Calu3 (cell line): ENCODE measurements around the gene CCNI. TPM values are rescaled to one million over a fixed set of nuclear protein-coding genes. Genes with fewer than 3 reads are reported as not detected.

Experiments
- BruUV-seq: library from RNA; stranded (reverse); fragments of 400-500 nt; replicated peaks from 2 replicates; lab custom pipeline; 2021; lab: Mats Ljungman, UMichigan
- CTCF ChIA-PET: fragments of 300-600 bp; sonication (Branson Sonifier 250); formaldehyde crosslinking; loops from one replicate; lab custom pipeline; 2022; ENCODE audit warnings: antibody characterized with exemption; lab: Charles Lee
- DNase-seq: peaks from one replicate; pipeline ENCODE4 v3.0.0; 2022
- H3K27ac Mint-ChIP-seq: one replicate; pipeline ENCODE4 v1.8.0; 2022; ENCODE audit warnings: mixed read lengths; ENCODE audit not compliant: unreplicated experiment
- H3K27me3 Mint-ChIP-seq: one replicate; pipeline ENCODE4 v1.8.0; 2022; ENCODE audit warnings: mixed read lengths; ENCODE audit not compliant: unreplicated experiment
- H3K36me3 Mint-ChIP-seq: one replicate; pipeline ENCODE4 v1.8.0; 2022; ENCODE audit warnings: mild to moderate bottlenecking, moderate library complexity, mixed read lengths; ENCODE audit not compliant: insufficient read depth, unreplicated experiment
- H3K4me1 Mint-ChIP-seq: one replicate; pipeline ENCODE4 v1.8.0; 2022; ENCODE audit warnings: mild to moderate bottlenecking, low read depth, mixed read lengths; ENCODE audit not compliant: unreplicated experiment
- H3K4me3 Mint-ChIP-seq: one replicate; pipeline ENCODE4 v1.8.0; 2022; ENCODE audit warnings: mild to moderate bottlenecking, low read depth, moderate library complexity, mixed read lengths; ENCODE audit not compliant: unreplicated experiment
- H3K9me3 Mint-ChIP-seq: one replicate; pipeline ENCODE4 v1.8.0; 2022; ENCODE audit warnings: low read depth, mixed read lengths; ENCODE audit not compliant: unreplicated experiment
- intact Hi-C: fragments of 100-400 bp; cut with micrococcal nuclease; formaldehyde crosslinking; loops from one replicate; pipeline ENCODE4 v1.10.0; 2022; ENCODE audit not compliant: unreplicated experiment
- total RNA-seq: library from RNA; stranded (reverse); gene quantifications from 2 replicates; pipeline ENCODE4 v1.2.3, GENCODE V29; 2022
- TF ChIP-seq, protein P1 (sequence below): fragments of 200-600 bp; IDR thresholded peaks from one replicate; pipeline ENCODE4 v1.8.0; 2022; ENCODE audit warnings: antibody characterized with exemption; ENCODE audit not compliant: unreplicated experiment

Gene CCNI
- total RNA-seq, 1 experiment from 2014 or later: 136 TPM

- Mint-ChIP-seq H3K27ac (no peak overlapping the region), H3K4me1 (peaks cover 19% of the 10 kb centered on the region), H3K36me3 (no peaks in the 10 kb centered on the region), H3K27me3 (no peaks in the 10 kb centered on the region), H3K9me3 (no peaks in the 10 kb centered on the region), H3K4me3 (no peak overlapping the region)
- intact Hi-C loops: no loop called here
- no peak for DNase-seq
- CTCF ChIA-PET: no interaction called here
- TF ChIP-seq, protein P1, sequence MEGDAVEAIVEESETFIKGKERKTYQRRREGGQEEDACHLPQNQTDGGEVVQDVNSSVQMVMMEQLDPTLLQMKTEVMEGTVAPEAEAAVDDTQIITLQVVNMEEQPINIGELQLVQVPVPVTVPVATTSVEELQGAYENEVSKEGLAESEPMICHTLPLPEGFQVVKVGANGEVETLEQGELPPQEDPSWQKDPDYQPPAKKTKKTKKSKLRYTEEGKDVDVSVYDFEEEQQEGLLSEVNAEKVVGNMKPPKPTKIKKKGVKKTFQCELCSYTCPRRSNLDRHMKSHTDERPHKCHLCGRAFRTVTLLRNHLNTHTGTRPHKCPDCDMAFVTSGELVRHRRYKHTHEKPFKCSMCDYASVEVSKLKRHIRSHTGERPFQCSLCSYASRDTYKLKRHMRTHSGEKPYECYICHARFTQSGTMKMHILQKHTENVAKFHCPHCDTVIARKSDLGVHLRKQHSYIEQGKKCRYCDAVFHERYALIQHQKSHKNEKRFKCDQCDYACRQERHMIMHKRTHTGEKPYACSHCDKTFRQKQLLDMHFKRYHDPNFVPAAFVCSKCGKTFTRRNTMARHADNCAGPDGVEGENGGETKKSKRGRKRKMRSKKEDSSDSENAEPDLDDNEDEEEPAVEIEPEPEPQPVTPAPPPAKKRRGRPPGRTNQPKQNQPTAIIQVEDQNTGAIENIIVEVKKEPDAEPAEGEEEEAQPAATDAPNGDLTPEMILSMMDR: no peak
- no TSS peak for BruUV-seq
Observed at GRCh38 chr4:77003400-77003799, 72.4 kb downstream of the CCNI start.

DNA sequence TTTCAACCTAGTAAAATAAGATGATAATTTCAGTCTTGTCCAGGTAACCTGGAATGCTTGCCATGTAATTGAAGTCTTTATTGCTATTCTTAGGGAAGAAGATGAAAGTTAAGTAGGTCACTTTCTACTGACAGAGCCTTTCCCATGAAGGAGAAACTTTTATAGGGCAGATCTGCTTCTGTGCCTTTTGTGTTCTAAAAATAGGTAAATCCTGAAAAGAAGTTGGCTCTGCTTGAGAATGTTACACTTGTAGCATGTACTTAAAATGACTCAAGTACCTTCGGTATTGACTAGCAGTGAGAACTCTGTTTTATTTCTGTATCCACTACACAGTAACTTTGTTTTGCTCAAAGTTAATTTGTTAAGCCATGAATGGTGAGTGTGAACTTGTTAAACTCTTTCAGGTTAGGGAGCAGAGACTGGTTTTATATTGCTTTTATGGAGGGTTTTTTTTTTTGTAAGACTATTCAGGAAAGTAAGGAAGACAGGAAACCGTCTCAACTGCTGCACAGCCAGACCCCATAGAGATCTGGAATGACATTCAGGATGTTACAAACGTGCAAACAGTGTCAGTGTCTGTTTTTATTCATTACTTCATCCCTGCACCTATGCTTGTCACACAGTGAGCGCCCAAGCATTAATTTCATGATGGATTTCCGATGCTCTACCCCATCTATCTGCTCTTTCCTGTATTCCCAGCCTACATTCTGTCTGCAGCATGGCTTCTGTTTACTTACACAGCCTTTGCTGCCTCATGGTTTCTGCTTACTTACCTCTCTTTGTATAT, 73.3 kb downstream of the CCNI start:
- no peaks in the 10 kb centered on the region for H3K27me3 Mint-ChIP-seq
- H3K4me1 Mint-ChIP-seq: peaks cover 10% of the 10 kb centered on the region
- H3K9me3 Mint-ChIP-seq: no peaks in the 10 kb centered on the region
- H3K4me3 Mint-ChIP-seq: no peak overlapping the region
- BruUV-seq: no TSS peak
- DNase-seq: no peak
- intact Hi-C loops: no loop called here
- CTCF ChIA-PET: interaction anchor here (0.6 kb wide), 1 partner anchor 558 kb away, joined by 7 read pairs; no protein-coding TSS in a partner anchor
- no peaks in the 10 kb centered on the region for H3K36me3 Mint-ChIP-seq
- H3K27ac Mint-ChIP-seq: no peak overlapping the region
- TF ChIP-seq, protein P1: no peak

DNA sequence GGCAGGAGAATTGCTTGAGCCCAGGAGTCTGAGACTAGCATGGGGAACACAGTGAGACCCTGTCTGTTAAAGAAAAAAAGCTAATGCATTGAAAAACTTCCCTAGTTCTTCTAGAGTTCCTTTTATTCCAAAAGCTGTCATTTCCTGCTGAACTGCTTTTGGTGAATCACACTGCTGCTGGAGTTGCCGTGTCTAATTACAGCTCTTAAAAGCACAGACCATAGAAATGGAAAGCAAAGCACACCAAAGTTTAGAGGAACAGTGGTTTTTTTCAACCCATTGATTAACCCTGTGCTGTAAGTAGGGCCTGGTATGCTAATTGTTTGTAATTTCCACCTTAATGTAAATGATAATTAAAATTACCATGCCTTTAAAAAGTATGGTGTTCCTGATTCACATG, 73.9 kb downstream of the CCNI start:
- CTCF ChIA-PET: interaction anchor here (0.6 kb wide), 1 partner anchor 557 kb away, joined by 7 read pairs; no protein-coding TSS in a partner anchor
- Mint-ChIP-seq H3K36me3 (no peaks in the 10 kb centered on the region), H3K9me3 (no peaks in the 10 kb centered on the region), H3K27ac (no peak overlapping the region), H3K4me1 (peaks cover 4% of the 10 kb centered on the region), H3K27me3 (no peaks in the 10 kb centered on the region), H3K4me3 (no peak overlapping the region)
- TF ChIP-seq, protein P1: no peak
- no peak for DNase-seq
- intact Hi-C loops: no loop called here
- BruUV-seq: no TSS peak

- no peaks in the 10 kb centered on the region for H3K36me3 Mint-ChIP-seq
- no peak overlapping the region for H3K27ac Mint-ChIP-seq
- no peak for DNase-seq
- no peaks in the 10 kb centered on the region for H3K4me1 Mint-ChIP-seq
- no TSS peak for BruUV-seq
- CTCF ChIA-PET: no interaction called here
- TF ChIP-seq, protein P1: no peak
- intact Hi-C loops: no loop called here
- no peak overlapping the region for H3K4me3 Mint-ChIP-seq
- H3K9me3 Mint-ChIP-seq: no peaks in the 10 kb centered on the region
- H3K27me3 Mint-ChIP-seq: no peaks in the 10 kb centered on the region
Observed at GRCh38 chr4:76998251-76998901, 77.4 kb downstream of the CCNI start.
